ENCODE measurements around the gene RNF126.
"Not testable (repeated sequence)": the region's sequence is repeated elsewhere in the genome, so short reads cannot be mapped to it uniquely, and the experiment has no call there.

RNF126 gene

DNA sequence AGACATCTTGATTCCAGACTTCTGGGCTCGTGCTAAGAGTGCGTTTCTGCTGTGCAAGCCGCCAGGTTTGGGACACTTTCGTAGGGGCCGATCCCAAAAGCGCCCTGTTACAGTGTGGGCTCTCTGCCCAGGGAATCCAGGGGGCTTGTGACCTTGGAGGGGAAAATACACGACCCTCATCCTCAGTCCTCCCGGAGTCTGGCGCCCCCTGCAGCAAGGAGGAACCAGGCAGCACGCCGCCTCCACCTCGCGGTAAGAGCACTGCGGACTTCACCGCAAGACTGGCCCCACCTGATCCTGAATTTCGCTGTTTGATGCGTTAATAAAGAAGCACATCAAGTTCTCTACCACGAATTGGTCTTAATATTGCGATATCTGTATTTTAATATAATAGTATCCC is 34.8 kb downstream of the RNF126 start:
- DNase-seq (ENCODE audit: low read depth in 2 of 2), result no peak

DNA sequence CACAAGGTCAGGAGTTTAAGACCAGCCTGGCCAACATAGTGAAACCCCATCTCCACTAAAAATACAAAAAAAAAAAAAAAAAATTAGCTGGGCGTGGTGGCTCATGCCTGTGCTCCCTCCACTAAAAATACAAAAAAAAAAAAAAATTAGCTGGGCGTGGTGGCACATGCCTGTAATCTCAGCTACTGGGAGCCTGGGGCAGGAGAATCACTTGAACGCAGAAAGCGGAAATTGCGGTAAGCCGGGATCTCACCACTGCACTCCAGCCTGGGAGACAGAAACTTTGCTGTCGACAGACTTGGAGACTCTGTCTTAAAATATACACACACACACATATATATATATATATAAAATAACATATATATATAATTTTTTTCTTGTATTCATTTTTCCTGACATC is 36.4 kb downstream of the RNF126 start:
- not testable (repeated sequence) for DNase-seq (ENCODE audit: low read depth in 2 of 2)

DNA sequence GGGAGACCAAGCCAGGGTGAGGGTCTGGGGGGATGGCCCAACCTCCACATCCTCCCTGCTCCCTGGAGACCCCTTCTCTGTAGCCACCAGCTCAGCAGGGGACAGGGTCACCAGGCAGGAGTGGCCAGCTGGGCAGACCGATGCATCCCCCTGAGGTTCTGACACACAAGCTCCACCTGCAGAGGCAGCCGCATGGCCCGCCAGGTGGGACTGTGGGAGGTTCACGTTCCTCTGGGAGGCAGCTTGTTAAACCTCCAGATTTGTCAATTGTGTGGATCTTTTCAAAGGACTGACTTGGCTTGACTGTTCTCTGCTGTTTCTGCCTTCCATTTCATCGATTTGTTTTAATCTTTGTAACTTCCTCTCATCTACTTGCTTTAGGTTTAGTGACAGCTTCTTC is 37.8 kb downstream of the RNF126 start:
- no peak for DNase-seq (ENCODE audit: low read depth in 2 of 2)

DNA sequence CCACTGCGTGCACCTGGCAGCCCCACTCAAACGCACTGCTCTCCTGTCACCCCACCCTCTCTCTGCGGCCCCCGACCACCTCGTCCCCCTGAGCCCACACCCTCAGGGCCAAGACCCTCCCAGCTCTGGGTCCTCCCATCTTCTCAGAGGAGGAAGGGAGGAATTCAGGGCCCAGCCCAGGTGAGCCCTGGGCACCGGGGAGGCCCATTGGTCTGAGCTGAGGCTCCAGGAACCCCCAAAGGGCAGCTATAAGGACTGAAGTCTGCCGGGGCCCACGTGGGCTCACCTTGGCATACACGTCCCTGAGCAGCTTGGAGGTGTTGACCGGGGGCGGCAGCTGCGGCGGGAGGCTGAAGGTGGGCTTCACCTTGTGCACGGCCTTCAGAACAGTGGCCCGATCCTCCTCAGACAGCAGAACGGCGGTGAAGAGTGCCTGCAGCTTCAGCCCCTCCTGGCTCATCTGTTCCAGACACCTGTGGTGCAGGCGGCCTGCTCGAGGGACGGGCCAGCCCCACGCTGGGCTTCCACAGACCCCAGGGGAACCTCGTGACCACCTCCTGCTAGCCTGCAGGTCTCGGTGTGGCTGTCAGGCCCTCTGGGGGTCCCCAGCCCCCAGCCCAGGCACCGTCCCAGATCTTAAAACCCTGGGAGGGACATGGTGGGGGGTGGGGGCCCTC is 38.4 kb downstream of the RNF126 start:
- no peak for DNase-seq (ENCODE audit: low read depth in 2 of 2)

DNA sequence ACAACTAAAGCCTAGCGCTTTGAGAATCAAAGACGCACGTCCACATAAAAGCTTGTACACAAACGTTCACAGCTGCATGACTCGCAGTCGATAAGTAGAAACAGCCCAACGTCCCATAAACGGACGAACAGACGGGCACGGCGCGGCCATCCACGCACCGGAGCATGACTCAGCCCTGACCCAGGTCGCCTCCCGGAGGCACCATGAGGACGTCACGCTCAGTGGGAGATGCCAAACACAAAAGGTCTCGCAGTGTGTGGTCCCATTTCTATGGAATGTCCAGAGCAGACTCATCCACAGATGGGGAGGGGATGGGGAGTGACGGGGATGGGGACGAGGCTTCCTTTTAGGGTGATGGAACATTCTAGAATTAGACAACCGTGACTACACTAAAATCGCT is 39.0 kb downstream of the RNF126 start:
- DNase-seq (ENCODE audit: low read depth in 2 of 2), result no peak

DNA sequence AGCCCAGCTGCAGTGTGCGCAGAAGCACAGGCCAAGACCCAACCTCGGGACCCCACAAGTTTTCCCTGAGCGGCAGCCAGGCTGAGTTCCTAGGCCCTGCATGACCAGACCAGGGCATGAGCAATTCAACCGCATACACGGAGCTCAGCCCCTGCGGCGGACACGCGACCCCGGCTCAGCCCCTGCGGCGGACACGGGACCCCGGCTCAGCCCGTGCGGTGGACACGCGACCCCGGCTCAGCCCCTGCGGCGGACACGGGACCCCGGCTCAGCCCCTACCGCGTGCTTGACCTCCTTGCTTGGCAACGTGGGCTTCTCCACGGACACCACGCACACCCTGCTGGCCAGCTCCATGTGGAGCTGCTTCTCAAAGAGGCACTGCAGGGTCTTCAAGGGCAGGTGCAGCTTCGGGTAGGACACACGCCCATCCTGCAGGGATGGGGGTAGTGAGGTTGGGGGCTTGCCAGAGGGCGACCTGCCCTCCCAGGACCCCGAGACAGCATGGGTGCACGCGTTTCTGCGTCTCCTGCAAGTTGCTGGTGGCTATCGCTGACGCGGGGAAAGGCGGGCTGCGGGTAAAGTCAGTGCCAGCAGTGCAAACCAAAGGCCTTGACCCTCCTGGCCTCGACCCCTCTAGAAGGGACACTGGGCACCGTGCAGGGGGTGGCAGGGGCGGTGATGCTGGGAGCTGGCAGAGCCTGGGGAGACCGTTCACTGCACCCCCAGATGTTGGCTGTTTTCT is 39.7 kb downstream of the RNF126 start:
- DNase-seq (ENCODE audit: low read depth in 2 of 2), result no peak

DNA sequence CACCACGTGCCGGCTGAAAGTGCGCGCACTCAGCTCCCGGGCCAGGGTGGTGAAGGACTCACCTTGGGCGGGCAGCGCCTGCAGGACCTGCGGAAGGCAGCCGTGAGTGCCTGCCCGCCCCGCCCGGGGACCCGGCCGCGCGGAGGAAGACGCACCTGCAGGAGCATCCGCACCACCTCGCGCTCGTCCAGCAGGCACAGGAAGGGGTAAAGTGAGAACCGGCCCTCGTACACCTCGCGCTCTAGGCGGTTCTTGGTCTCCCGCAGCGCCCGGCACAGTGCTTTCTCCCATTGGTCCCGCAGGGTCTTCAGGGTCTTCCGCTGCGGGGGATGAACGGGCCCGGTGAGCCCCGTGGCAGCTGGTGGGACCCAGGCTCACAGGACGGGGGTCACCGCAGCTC is 40.3 kb downstream of the RNF126 start:
- DNase-seq (ENCODE audit: low read depth in 2 of 2), result no peak

DNA sequence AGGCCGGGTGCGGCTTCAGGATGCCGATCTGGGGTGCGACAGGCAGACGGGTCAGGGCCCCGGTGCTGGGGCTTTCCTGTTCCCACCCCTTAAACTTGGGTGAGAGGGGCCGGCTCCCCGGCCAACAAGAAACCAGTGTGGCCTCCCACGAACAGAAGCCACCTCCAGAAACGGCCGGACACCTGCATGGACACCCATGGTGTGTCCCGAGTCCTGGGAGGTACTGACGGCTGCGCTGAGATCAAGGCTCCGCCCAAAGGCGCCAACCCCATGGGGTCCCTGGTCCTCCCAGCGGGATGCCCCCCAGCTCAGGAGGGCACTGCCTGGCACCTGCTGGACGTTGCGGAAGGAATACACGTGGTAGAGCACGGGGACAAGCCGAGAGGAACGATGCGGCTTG is 41.2 kb downstream of the RNF126 start:
- no peak for DNase-seq (ENCODE audit: low read depth in 2 of 2)

DNA sequence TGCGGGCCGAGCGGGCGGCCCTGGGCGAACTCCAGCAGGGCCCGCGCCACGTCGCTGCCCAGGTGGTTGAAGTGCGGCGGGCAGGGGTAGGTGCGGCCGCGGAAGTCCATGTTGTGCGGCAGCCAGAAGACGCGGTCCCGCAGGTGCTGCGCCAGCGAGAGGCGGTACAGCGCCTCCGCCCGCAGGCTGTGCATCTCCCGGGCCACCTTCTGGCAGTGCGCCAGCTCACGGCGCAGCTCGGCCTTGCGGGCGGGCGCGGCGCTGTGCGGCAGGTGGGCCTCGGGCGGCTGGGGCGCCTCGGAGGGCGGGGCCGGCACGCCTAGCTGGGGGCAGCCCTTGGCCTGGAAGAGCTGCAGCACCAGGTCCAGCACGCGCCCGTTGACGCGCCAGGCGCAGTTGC is 41.8 kb downstream of the RNF126 start:
- not testable (repeated sequence) for DNase-seq (ENCODE audit: low read depth in 2 of 2)

DNA sequence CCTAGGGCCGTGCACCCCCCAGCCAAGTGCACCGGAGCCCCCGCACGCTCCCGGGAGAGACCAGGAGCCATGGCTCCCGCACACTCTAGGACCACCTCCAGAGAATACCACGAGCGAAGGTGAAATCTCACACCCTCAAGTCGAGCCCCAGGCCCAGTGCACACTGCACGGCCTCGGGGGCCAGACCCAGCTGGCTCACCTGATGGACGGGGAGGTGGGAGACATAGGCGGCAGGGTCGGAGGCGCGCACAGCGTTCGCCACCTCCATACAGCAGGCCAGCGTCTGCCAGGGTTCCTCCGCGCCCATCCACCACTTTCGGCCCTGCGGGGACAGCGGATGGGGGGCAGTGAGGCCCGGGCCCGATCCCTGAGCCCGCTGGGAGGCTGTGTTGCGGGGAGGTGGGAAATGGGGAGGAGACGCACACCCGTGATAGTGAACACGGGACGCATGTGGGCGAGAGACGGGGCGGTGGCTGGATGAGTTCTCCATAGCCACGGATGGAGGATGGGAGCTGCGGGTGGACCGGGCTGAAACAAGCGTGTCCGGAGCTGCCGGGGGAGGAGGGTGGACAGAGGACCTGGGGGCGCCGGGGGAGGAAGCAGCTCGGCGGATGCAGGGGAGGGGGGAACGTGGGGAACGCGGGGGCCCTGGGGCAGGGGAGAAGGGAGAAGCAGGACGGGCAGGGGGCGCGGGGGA is 42.7 kb downstream of the RNF126 start:
- DNase-seq (ENCODE audit: low read depth in 2 of 2), result no peak

DNA sequence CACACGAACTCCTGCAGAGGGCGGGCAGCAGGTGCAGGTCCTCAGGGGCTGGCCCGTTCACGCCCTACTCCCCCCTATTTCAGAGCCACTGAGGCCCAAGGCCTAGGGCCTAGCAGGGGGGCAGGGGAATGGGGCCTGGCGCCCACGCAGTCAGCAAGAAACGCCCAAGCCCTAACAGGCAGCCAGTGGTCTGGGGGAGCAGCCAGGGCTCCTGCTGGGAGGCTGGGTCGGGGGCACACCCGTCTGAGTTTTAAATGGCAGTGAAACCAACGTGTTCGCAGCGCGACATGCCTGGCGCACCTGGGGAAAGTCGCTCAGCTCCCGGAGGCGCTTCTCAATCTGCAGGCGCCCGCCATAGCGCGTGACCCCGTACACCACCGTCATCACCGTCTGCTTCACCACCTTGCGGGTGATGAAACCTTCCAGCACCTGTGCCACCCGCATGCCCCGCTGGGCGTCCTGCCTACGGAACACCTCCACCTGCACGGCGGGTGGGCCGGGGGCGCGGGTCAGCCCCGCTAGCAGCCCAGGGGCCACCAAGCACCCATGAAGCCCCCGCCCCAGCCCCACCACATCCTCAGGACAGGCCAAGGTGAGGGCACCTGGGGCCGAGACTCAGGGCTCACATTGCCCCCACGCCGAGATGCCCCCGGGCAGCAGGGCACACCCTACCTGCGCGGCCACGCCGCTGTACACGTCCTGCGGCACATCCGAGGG is 43.6 kb downstream of the RNF126 start:
- DNase-seq (ENCODE audit: low read depth in 2 of 2), result no peak

DNA sequence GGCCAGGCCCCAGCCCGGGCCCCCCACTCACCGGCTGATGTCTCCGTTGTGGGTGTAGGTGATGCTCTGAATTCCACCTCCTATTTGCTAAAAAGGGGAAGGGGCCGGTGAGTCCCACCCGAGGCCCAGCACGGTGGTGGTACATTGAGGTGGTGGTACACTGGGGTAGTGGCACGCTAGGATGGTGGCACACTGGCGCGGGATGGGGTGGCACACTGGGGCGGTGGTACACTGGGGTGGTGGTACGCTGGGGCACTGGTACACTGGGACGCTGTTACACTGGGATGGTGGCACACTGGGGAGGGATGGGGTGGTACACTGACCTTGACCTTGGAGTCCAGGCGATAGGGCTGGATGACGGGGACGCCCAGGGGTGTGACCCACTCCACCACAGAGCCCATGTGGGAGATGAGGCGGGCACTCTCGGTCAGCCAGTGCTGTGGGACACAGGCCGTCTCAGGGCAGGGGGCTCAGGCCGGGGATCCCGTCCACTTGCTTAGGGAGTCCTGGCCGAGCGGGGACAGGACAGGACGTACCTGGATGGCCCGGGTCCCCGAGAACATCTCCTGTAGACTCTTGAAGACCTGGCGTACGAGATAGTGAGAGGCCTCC is 44.2 kb downstream of the RNF126 start:
- no peak for DNase-seq (ENCODE audit: low read depth in 2 of 2)

DNA sequence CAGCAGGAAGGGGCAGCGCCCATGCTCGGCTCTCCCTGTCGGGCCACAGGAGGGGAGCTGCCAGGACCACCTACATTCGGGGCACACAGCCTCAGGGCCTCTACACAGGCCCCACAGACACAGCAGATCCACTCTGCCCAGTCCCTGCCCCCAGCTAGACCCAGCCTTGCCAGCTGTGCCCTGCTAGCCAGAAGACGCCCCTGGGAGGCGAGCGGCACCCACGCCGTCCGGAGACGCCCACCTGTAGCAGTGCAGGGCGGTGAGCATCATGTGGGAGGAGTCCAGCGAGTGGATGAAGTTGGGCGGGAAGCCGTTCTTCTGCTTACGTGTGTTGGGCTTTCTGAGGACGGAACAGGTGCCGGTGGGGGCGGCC is 44.8 kb downstream of the RNF126 start:
- no peak for DNase-seq (ENCODE audit: low read depth in 2 of 2)

DNA sequence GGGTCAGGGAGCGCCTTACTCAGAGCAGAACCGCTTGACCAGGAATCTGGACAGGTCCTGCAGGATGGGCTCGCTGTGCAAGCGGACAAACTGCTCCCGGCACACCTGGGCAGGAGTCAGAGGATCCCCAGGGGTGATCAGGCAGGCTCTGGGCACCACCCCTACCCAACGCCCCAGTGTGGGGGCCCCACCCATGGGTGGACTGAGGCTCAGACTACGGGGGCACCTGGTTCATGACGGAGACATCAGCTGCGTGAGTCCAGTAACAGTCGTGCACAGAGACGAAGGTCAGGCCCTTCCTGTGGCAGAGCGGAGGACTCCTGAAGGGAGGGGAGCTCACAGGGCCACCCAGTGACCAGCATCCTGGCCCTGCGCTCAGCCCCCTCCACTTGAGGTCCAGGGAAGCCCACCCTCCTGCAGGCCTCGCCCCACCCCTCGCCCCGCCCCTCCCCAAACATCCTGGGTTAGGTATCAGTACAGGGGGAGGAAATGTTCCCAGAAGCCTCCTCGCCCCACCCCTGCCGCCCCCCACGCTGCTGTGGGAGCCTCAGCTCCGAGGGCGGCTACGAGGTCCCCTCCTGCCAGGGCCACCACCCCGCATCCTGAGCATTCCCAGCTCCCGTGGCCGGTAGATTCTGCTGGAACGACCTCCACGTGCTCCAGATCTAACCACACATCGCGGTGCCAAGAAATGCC is 45.3 kb downstream of the RNF126 start:
- DNase-seq (ENCODE audit: low read depth in 2 of 2), result no peak

DNA sequence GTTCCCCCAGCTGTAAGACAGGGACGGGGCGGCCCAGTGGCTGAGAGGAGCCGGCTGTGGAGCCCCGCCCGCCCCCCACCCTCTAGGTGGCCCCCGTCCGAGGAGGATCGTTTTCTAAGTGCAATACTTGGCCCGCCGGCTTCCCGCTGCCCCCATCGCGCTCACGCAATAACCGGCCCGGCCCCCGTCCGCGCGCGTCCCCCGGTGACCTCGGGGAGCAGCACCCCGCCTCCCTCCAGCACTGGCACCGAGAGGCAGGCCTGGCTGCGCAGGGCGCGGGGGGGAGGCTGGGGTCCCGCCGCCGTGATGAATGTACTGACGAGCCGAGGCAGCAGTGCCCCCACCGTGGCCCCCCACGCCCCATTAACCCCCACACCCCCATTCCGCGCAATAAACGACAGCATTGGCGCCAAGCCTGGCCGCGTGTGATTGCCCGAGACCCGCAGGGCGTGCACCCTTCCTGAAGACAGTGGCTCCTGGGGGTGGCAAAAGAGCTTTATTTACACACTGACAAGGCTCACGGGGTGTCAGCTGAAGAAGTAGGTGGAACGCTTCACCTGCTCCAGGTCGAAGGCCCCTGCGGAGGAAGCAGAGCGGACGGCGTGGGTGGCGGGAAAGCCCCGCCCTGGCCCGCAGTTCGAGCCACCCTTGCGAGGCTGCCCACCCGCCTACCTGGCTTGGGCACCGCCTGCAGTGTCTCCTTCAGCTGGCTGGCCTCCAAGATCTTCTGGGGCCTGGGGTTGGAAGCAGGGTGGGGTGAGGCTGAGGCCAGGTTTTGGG is 46.1 kb downstream of the RNF126 start:
- DNase-seq (ENCODE audit: low read depth in 2 of 2), result no peak

DNA sequence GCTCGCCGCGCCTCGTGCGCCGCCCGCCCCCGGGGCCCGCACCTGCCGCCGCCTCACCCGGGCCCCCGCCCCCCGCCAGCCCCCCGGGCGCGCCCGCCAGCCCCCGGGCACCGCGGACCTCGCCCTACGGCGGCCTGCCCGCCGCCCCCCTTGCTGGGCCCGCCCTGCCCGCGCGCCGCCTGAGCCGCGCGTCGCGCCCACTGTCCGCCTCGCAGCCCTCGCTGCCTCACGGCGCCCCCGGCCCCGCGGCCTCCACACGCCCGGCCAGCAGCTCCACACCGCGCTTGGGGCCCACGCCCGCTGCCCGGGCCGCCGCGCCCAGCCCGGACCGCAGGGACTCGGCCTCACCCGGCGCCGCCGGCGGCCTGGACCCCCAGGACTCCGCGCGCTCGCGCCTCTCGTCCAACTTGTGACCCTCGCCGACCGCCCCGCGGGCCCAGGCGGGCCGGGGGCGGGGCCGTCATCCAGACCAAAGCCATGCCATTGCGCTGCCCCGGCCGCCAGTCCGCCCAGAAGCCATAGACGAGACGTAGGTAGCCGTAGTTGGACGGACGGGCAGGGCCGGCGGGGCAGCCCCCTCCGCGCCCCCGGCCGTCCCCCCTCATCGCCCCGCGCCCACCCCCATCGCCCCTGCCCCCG is 46.8 kb downstream of the RNF126 start:
- no peak for DNase-seq (ENCODE audit: low read depth in 2 of 2)

DNA sequence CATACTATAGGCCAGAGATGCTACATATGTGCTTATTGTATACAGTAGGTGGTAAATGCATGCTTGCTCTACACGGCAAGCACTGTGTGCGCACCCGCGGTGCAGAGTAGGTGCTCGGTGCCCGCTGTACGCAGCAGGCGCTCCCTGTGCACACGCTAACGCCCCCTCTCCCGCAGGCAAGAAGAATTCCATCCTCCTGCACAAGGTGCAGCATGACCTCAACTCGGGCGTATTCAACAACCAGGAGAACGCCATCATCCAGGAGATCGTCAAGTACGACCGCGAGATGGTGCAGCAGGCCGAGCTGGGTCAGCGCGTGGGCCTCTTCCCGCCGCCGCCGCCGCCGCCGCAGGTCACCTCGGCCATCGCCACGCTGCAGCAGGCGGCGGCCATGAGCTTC is 47.4 kb downstream of the RNF126 start:
- DNase-seq (ENCODE audit: low read depth in 2 of 2), result no peak

DNA sequence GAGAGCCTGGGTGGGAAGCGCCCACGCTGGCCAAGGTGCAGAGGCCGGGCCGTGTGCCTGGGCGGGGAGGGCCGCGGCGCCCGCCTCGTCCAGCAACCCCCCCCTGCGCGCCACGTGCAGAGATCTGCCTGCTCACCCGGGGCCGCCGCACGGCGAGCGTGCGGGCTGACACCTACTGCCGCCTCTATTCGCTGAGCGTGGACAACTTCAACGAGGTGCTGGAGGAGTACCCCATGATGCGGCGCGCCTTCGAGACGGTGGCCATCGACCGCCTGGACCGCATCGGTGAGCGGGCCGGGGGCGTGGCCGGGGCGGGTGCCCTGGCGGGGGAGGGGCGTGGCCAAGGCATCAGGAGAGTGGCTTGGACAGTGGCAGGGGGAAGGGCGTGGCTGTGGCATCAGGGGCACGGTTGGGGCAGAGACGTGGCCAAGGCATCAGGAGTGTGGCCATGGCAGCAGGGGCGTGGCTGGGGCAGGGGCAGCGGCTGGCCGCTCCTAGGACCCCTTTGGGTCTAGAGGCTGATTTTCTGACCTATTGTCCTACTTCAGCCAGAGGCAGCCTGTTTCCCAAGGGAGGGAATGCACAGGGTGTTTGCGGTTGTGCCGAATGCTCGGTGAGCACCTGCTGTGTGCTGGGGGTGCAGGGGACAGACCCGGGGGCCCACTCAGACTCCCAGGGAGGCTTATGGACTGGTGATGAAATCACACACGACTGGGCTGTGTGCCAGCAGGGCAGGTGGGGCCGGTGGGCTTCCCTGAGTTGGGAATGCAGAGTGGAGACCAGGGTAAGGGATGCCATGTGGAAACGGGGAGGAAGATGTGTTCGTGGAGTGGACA is 49.1 kb downstream of the RNF126 start:
- DNase-seq (ENCODE audit: low read depth in 2 of 2), result no peak

DNA sequence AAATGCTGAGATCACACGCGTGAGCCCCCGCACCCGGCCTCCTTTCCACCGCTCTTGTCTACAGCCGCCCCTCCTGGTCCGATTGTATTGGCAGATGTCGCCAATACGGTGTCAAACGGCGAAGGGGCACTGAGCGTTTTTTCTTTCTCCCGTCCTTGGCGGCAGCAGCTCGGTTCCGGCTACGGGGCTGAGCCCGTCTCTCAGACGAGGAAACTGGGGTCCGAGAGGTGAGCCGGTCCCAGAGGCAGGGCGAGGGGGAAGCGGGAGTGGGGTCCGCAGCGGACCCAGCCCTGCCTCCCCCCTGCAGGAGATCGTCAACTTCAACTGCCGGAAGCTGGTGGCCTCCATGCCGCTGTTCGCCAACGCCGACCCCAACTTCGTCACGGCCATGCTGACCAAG is 50.1 kb downstream of the RNF126 start:
- DNase-seq (ENCODE audit: low read depth in 2 of 2), result no peak
